Activated CD8-positive, alpha-beta memory T cell treated with anti-CD3 and anti-CD28 coated beads for 36 hours (primary cell): Measurements from ENCODE around the gene KRT25. TPM values are rescaled to one million over a fixed set of nuclear protein-coding genes. Genes with fewer than 3 reads are reported as not detected.
"Not testable (repeated sequence)": the region's sequence is repeated elsewhere in the genome, so short reads cannot be mapped to it uniquely, and the experiment has no call there.

Experiments
- CTCF ChIA-PET: fragments of 350-600 bp; sonication (Branson Sonifier 250); formaldehyde crosslinking; loops from one replicate; lab custom pipeline; 2021; ENCODE audit warnings: antibody characterized with exemption; lab: Charles Lee
- POLR2A ChIA-PET: fragments of 350-600 bp; sonication (Branson Sonifier 250); formaldehyde crosslinking; loops from one replicate; lab custom pipeline; 2021; ENCODE audit warnings: antibody characterized with exemption; lab: Charles Lee
- total RNA-seq, 2 experiments: library from RNA; stranded (reverse); gene quantifications; one replicate each; pipeline ENCODE4 v1.2.3, GENCODE V29; 2021

The KRT25 gene
- total RNA-seq, 2 experiments from 2014 or later, result not detected

GRCh38 chr17:40763752-40764151, 8.6 kb upstream of the KRT25 start:
- CTCF ChIA-PET, result no interaction called here
- POLR2A ChIA-PET, result no interaction called here

GRCh38 chr17:40760105-40761016, 5.2 kb upstream of the KRT25 start:
- ChIA-PET CTCF (interaction anchor here (0.7 to 1.0 kb wide), 2 partner anchors 145 to 206 kb away, joined by 3 read pairs; no protein-coding TSS in a partner anchor), POLR2A (no interaction called here)

GRCh38 chr17:40753804-40754203, 1.3 kb downstream of the KRT25 start:
- CTCF ChIA-PET, result no interaction called here

GRCh38 chr17:40751065-40751464, 4.1 kb downstream of the KRT25 start:
- CTCF ChIA-PET, result no interaction called here
- POLR2A ChIA-PET, result no interaction called here

More at GRCh38 chr17:40753804-40754203, 1.3 kb downstream of the KRT25 start:
- POLR2A ChIA-PET, result no interaction called here

GRCh38 chr17:40750391-40750790, 4.7 kb downstream of the KRT25 start:
- ChIA-PET CTCF (no interaction called here), POLR2A (no interaction called here)

GRCh38 chr17:40748666-40749065, 6.5 kb downstream of the KRT25 start:
- POLR2A ChIA-PET, CTCF ChIA-PET: not testable (repeated sequence)

- ChIA-PET CTCF (no interaction called here), POLR2A (interaction anchor here (0.6 kb wide), 1 partner anchor 85 kb away, joined by 3 read pairs; no protein-coding TSS in a partner anchor)
Measured at GRCh38 chr17:40738553-40738952, 16.6 kb downstream of the KRT25 start.

- ChIA-PET CTCF (no interaction called here), POLR2A (no interaction called here)
Measured at GRCh38 chr17:40735016-40735415, 20.1 kb downstream of the KRT25 start.

- ChIA-PET CTCF (no interaction called here), POLR2A (no interaction called here)
Measured at GRCh38 chr17:40734018-40734417, 21.1 kb downstream of the KRT25 start.

- ChIA-PET POLR2A (no interaction called here), CTCF (interaction anchor here (0.6 kb wide), 1 partner anchor 59 kb away, joined by 3 read pairs; no protein-coding TSS in a partner anchor)
Measured at GRCh38 chr17:40730970-40731369, 24.2 kb downstream of the KRT25 start.

GRCh38 chr17:40727447-40728231, 27.5 kb downstream of the KRT25 start:
- CTCF ChIA-PET, result interaction anchor here (0.7 kb wide), 1 partner anchor 1104 kb away, joined by 4 read pairs; no protein-coding TSS in a partner anchor
- POLR2A ChIA-PET, result no interaction called here

- ChIA-PET CTCF (no interaction called here), POLR2A (no interaction called here)
Measured at GRCh38 chr17:40726919-40727318, 28.2 kb downstream of the KRT25 start.

- ChIA-PET CTCF (no interaction called here), POLR2A (no interaction called here)
Measured at GRCh38 chr17:40724656-40725055, 30.5 kb downstream of the KRT25 start.

GRCh38 chr17:40722241-40722640, 32.9 kb downstream of the KRT25 start:
- CTCF ChIA-PET, result no interaction called here
- POLR2A ChIA-PET, result no interaction called here

- ChIA-PET CTCF (no interaction called here), POLR2A (no interaction called here)
Measured at GRCh38 chr17:40720899-40721298, 34.2 kb downstream of the KRT25 start.

- CTCF ChIA-PET, result no interaction called here
- POLR2A ChIA-PET, result no interaction called here
Measured at GRCh38 chr17:40718930-40719329, 36.2 kb downstream of the KRT25 start.

GRCh38 chr17:40717776-40718175, 37.4 kb downstream of the KRT25 start:
- ChIA-PET POLR2A (no interaction called here), CTCF (no interaction called here)

GRCh38 chr17:40714473-40714872, 40.7 kb downstream of the KRT25 start:
- POLR2A ChIA-PET, result no interaction called here
- CTCF ChIA-PET, result no interaction called here

GRCh38 chr17:40707745-40708144, 47.4 kb downstream of the KRT25 start:
- CTCF ChIA-PET, result interaction anchor here (0.6 kb wide), 1 partner anchor 29 kb away, joined by 4 read pairs; no protein-coding TSS in a partner anchor
- POLR2A ChIA-PET, result no interaction called here

- ChIA-PET CTCF (no interaction called here), POLR2A (no interaction called here)
Measured at GRCh38 chr17:40705584-40705983, 49.5 kb downstream of the KRT25 start.
